HG02763 (cell line): ENCODE results near the gene DOK1.
"Not testable (repeated sequence)": the region's sequence is repeated elsewhere in the genome, so short reads cannot be mapped to it uniquely, and the experiment has no call there.

Experiments used
- ATAC-seq: cut with Tn5 transposase; IDR thresholded peaks from one replicate; pipeline ENCODE4 v1.9.1; 2021; ENCODE audit warnings: mild to moderate bottlenecking, moderate library complexity; ENCODE audit not compliant: unreplicated experiment

DOK1 gene

DNA sequence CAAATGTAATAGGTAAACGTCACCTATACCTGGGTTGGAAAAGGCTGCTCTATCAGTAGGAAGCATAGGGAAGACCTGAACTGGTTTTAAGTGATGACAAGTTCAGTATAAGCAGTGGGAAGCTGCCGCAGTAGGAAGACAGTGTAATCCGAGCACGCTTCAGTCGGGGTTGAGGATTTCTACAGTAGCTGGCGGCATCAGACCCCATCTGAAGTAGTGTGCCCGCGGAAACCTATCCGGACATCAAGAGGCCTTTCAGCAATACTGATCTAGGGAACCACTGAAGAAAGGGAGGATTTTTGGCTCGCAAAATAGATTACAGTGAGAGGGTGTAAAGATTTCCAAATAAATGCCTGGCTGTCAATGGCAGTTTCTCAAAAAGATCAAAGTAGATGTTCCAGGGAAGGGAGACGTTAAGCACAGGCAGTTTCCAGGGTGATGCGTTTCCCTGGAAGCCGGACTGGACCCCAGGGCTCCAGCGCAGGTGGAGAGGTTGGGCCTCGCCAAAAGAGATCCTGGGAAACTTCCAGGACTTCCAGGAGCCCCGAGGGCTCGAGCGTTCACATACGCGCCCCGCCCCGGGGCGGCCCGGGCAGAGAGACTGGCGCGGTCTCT, 6.1 kb upstream of the DOK1 start:
- no peak for ATAC-seq

GRCh38 chr2:74548900-74549826, 5.4 kb upstream of the DOK1 start:
- ATAC-seq = peak; percentile 37

DNA sequence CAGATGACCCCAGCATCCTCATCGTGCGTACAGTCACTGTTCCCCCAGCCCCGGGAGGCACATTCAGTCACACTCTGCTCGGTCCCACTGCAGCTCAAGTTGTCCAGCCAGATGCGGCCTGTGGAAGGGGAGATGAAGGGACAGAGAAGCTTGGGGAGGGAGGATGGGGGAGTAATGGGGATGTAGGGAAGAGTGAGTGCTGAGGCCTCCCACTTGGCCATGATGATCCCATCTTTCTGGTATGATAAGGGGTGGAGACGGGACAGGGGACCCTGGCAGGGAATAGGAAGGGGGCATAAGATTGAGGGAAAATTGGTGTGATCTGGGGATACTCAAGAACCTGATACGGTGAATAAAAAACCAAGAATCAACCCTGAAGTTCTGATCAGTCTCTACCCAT, 4.3 kb upstream of the DOK1 start:
- ATAC-seq = no peak

- ATAC-seq = no peak
These were observed 3.0 kb upstream of the DOK1 start for GRCh38 chr2:74551530-74551929.

DNA sequence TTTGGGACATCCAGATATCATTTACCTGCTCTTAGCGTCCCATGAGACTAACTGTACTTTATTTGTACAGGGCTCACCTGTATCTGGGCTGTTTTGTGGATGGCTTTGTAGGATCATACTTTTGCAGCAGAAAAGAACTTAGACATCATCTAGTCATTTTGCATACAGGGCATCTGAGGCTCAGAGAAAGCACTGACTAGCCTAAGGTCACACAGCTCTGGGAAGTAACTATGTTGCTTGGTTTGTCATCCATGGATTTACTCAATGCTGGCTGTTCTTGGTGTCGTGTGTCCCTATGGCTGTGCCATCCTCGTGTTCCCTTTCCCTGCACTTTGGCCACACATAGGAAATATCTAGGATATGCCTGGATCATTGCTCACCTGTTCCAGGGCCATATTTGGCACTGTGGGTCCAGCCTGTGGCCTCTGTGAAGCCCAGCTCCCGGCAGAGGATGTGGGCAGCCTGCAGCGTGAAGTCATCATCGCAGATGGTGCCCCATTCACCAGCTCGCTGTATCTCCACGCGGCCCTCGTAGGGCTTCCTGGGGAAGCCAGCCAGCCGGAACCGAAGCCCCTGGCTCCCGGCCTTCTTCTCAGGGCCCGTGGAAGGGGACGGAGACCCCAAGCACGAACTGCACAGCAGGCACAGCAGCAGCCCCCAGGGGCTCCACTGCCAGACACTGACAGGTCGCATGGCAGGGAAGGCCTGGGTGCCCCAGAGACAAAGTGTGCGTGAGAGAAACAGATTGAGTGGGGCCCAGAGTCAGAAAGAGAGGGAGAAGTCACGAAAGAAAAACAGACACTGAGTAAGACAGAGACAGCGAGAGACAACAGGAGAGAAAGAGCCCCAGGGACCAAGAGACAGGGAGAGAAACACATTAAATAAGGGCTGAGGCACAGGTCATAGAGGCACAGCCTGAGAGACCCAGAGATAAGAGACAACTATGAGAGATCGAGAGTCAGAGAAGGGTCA, 2.3 kb upstream of the DOK1 start:
- ATAC-seq = no peak

DNA sequence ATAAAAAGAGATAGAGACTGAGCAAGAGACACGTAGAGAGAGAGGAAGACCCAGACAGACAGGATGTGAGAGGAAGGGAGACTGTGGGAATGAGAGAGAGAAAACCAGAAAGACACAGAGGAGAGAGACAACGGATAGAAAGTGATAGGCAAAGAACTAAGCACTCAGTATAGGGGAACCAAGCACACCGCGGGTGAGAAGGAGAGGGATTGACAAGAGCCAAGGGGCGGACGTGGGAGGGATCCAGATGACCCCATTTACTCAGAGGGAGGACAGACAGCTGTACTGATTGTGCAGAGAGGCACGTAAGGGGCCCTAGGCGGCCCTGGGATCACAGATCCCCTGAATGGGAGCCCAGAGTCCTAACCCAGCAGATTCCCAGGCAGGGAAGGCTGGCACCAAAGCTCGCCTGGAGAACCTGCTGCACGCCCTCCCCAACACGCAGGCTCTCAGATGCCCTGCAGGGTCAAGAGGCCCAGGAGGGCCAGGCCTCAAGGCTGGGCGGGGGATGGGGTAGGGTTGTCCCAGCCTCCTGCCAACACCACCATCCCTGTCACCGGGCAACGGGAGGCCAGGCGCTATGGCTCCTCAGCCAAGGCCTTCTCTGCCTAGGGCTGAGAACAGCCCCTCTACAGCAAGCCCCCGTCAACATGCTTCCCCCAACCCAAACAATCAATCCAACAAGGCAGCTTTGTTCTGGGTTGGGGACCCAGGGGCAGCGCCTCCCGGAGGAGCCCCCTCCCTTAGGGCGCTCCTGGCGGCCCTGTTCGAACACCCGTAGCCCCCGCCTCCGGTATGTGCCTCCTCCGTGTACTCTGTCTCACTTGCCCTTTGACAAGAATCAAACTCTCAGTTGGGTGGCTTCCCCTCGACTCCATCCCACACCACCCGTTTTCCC, 1.4 kb upstream of the DOK1 start:
- no peak for ATAC-seq

DNA sequence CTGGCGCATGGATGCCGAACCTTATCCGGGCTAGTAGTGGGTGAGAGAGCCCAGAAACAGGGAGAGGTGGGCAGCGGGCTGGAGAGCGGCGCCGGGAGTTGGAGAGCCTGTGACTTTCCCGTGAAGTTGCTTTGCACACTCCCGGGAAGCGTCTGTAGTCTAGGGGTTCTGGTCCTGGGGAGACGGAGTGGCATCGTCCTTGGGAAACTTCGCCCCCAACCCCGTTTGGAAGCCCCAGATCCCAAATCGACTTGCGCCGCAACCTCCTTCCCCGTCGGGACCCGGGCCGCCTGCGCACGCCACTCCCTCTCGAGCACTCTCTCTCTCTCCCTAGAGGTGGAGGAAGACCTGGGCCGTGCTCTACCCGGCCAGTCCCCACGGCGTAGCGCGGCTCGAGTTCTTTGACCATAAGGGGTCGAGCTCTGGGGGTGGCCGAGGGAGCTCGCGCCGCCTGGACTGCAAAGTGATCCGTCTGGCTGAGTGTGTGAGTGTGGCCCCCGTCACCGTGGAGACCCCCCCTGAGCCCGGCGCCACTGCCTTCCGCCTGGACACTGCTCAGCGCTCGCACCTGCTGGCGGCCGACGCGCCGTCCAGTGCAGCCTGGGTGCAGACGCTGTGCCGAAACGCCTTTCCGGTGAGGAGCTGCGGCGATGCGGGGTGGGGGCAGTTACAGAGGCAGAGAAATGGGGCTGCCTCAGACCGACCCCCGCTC, 456 bp downstream of the DOK1 start:
- ATAC-seq = peak; percentile 40

- ATAC-seq = no peak
These were observed 1.1 kb downstream of the DOK1 start for GRCh38 chr2:74555610-74556103.

GRCh38 chr2:74556159-74556558, 1.6 kb downstream of the DOK1 start:
- no peak for ATAC-seq

DNA sequence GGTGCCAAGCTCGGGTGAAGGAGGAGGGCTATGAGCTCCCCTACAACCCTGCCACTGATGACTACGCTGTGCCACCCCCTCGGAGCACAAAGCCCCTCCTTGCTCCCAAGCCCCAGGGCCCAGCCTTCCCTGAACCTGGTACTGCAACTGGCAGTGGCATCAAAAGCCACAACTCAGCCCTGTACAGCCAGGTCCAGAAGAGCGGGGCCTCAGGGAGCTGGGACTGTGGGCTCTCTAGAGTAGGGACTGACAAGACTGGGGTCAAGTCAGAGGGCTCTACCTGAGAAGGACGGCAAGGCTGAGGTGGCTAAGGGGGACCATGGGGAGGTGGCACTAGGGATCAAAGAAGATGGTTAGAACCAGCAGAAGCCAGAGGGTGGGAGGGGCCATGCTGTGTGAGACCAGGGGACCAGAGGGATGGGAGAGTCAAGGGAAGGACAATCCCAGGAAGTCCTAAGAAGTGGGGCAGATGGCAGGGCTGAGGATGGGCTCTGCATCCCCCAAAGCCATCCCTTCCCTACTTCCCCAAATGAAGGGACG, 2.4 kb downstream of the DOK1 start:
- ATAC-seq = no peak

- ATAC-seq = no peak
These were observed 4.0 kb downstream of the DOK1 start for GRCh38 chr2:74558284-74559230.

DNA sequence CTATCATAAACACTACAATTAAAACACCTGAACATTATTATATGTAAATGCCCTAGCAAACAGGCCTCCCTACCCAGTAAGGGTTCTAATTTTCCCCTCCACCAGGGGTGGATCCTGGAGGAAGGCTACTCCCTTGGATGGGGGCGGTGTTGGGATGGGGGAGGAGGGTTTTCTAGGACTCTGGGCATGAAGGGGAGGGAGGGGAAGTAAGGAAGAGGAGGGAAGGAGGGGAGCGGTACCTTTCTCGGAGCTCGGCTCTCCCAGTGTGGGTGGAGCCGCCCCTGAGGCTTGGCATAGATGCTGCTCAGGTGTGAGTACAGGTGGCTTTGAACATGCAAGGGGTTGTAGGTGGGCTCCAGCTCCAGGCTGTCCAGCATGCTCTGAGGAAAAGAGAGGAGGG, 5.4 kb downstream of the DOK1 start:
- no peak for ATAC-seq

- ATAC-seq = no peak
These were observed 6.1 kb downstream of the DOK1 start for GRCh38 chr2:74560591-74560990.

DNA sequence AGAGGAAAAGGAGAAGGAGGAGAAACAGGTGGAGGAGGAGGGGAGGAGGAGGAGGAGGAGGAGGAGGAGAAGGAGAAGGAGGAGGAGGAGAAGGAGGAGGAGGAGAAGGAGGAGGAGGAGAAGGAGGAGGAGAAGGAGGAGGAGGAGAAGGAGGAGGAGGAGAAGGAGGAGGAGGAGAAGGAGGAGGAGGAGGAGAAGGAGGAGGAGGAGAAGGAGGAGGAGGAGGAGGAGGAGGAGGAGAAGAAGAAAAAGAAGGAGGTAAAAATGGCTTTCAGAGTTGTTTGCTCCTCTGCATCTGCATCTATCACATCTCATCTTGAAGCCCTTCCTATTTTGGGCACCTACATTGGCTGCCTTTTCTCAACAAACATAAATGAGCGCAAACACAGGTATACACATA, 6.5 kb downstream of the DOK1 start:
- not testable (repeated sequence) for ATAC-seq

GRCh38 chr2:74562126-74562775, 7.7 kb downstream of the DOK1 start:
- no peak for ATAC-seq

- no peak for ATAC-seq
These were observed 9.7 kb downstream of the DOK1 start for GRCh38 chr2:74564222-74564621.

GRCh38 chr2:74566076-74566753, 11.7 kb downstream of the DOK1 start:
- ATAC-seq = no peak
